Fibroblast of lung (primary cell): Measurements from ENCODE around the gene E2F6. TPM values are rescaled to one million over a fixed set of nuclear protein-coding genes. Genes with fewer than 3 reads are reported as not detected.
A peak's percentile ranks its signal among the peaks of the same experiment; 100 is the strongest.

Source experiments
- DNase-seq, 2 donors: peaks; one replicate each; pipeline versions ENCODE4 v3.0.0 to v3.0.0-alpha.2; 2010; ENCODE audit warnings: low read depth in 2 of 2
- H2AFZ ChIP-seq: 2 replicates; pipeline ENCODE4 v1.5.1; 2012; ENCODE audit warnings: low read length, control low read depth, inconsistent platforms
- H3K27ac ChIP-seq: 2 replicates; pipeline ENCODE4 v1.5.1; 2011; ENCODE audit warnings: low read length, control low read depth; ENCODE audit not compliant: insufficient read depth
- H3K27me3 ChIP-seq: 2 replicates; pipeline ENCODE4 v1.5.1; 2011; ENCODE audit warnings: mild to moderate bottlenecking, low read length; ENCODE audit not compliant: control insufficient read depth, insufficient read depth
- H3K36me3 ChIP-seq: 2 replicates; pipeline ENCODE4 v1.5.1; 2011; ENCODE audit warnings: low read length; ENCODE audit not compliant: control insufficient read depth, insufficient read depth
- H3K4me1 ChIP-seq: 2 replicates; pipeline ENCODE4 v1.5.1; 2011; ENCODE audit warnings: low read length; ENCODE audit not compliant: control insufficient read depth, insufficient read depth; ENCODE audit errors: extremely low read depth
- H3K4me2 ChIP-seq: 2 replicates; pipeline ENCODE4 v1.5.1; 2011; ENCODE audit warnings: low read length, control low read depth; ENCODE audit not compliant: insufficient read depth; ENCODE audit errors: extremely low read depth
- H3K4me3 ChIP-seq, 4 experiments: fragments of 200-600 bp in 1 of 4; sonication (generic) in 1 of 4; replicated peaks in 1 of 4; 2 replicates each; pipeline ENCODE4 v1.5.1; 2011 to 2016; ENCODE audit warnings: low read length in 4 of 4, low read depth in 3 of 4, mild to moderate bottlenecking in 3 of 4, control low read depth in 2 of 4, inconsistent platforms in 1 of 4, mixed read lengths in 1 of 4; ENCODE audit not compliant: insufficient read depth in 1 of 4; ENCODE audit errors: control extremely low read depth in 1 of 4
- H3K79me2 ChIP-seq: 2 replicates; pipeline ENCODE4 v1.5.1; 2012; ENCODE audit warnings: mild to moderate bottlenecking, low read length, inconsistent platforms; ENCODE audit not compliant: control insufficient read depth, insufficient read depth
- H3K9ac ChIP-seq: 2 replicates; pipeline ENCODE4 v1.5.1; 2011; ENCODE audit warnings: mild to moderate bottlenecking, low read length, control low read depth; ENCODE audit not compliant: insufficient read depth
- H3K9me3 ChIP-seq: 2 replicates; pipeline ENCODE4 v1.5.1; 2012; ENCODE audit warnings: low read depth, low read length; ENCODE audit not compliant: control insufficient read depth, insufficient read depth
- H4K20me1 ChIP-seq: 2 replicates; pipeline ENCODE4 v1.5.1; 2011; ENCODE audit warnings: low read length; ENCODE audit not compliant: control insufficient read depth, insufficient read depth; ENCODE audit errors: extremely low read depth
- EZH2 ChIP-seq: IDR thresholded peaks from 2 replicates; pipeline ENCODE4 v1.5.1; 2012; ENCODE audit warnings: low read length, control low read depth, mild to moderate bottlenecking; ENCODE audit errors: missing control alignments
- polyA plus RNA-seq, 2 donors: library from polyadenylated mRNA; depleted of rRNA in 1 of 2; stranded (reverse) in 1 of 2; unstranded in 1 of 2; fragments of >200 nt; gene quantifications; 2 replicates each; pipeline ENCODE4 v1.2.1, GENCODE V29; 2011 to 2012; ENCODE audit warnings: missing spikeins in 1 of 2
- total RNA-seq: library from RNA; depleted of rRNA; stranded (reverse); fragments of >200 nt; gene quantifications from 2 replicates; pipeline ENCODE4 v1.2.1, GENCODE V29; 2014
- TF ChIP-seq, protein P1 (sequence below), 2 donors: IDR thresholded peaks in 1 of 2; conservative IDR thresholded peaks in 1 of 2; 1 replicate in 1 of 2; 2 replicates in 1 of 2; pipeline ENCODE4 v1.5.1; 2011 to 2012; ENCODE audit warnings: low read length in 2 of 2, control low read depth in 1 of 2, inconsistent platforms in 1 of 2, low read depth in 1 of 2, mild to moderate bottlenecking in 1 of 2

E2F6 gene
- total and polyA plus RNA-seq, 2 donors (not counting 1 experiment from before 2014, with no cell fraction given): 10.2 to 13.0 TPM

DNA sequence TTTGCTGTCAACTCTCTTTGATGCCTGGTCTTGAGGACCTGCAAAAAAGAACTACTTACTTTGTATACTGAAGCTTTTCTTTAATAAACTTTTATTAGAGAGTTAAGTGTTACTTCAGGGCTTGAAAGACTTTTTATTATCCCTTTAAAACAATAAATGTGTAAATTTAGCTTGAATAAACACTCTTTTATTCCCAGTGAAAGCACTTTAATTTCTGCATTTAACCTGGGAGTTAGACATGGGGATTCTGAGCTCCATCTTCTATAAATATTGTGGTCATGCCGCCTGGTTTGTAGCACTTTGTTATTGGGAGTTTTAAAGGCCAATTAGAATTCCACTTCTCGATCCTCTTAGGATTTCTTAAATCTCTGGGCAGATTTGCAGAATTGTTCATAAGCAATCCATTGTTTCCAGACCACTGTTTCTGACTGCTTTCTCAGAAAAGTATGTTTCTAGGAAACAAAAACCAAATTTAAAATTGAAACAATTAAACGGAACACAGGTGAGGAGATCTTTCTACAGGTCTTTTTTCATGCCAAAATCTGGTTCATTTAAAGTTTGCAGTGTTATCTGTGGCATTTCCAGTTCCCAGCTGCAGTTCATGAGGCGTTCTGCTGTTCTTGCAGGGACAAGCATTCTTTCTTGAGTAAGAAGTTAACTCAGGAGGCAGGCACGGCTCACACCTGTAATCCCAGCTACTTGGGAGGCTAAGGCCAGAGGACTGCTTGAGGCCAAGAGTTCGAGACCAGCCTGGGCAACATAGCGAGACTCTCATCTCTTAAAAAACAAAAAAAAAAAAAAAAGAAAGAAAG is 18.1 kb upstream of the E2F6 start:
- H3K79me2 ChIP-seq: no peaks in the 10 kb centered on the region
- H4K20me1 ChIP-seq: no peaks in the 10 kb centered on the region
- DNase-seq: no peak
- no peak overlapping the region for H2AFZ ChIP-seq
- no peak overlapping the region for H3K4me3 ChIP-seq
- peaks cover 25% of the 10 kb centered on the region for H3K27me3 ChIP-seq
- H3K4me2 ChIP-seq: no peak overlapping the region
- no peak for TF ChIP-seq EZH2
- TF ChIP-seq, protein P1, sequence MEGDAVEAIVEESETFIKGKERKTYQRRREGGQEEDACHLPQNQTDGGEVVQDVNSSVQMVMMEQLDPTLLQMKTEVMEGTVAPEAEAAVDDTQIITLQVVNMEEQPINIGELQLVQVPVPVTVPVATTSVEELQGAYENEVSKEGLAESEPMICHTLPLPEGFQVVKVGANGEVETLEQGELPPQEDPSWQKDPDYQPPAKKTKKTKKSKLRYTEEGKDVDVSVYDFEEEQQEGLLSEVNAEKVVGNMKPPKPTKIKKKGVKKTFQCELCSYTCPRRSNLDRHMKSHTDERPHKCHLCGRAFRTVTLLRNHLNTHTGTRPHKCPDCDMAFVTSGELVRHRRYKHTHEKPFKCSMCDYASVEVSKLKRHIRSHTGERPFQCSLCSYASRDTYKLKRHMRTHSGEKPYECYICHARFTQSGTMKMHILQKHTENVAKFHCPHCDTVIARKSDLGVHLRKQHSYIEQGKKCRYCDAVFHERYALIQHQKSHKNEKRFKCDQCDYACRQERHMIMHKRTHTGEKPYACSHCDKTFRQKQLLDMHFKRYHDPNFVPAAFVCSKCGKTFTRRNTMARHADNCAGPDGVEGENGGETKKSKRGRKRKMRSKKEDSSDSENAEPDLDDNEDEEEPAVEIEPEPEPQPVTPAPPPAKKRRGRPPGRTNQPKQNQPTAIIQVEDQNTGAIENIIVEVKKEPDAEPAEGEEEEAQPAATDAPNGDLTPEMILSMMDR (conservative IDR thresholded peaks at IDR 0.05 in 1 of 2, IDR thresholded peaks at IDR 0.05 in 1 of 2; ENCODE audit: low read depth in 1 of 2, low read length in 2 of 2): no peak
- H3K27ac ChIP-seq: no peak overlapping the region
- H3K36me3 ChIP-seq: no peaks in the 10 kb centered on the region
- H3K9ac ChIP-seq: no peak overlapping the region
- no peaks in the 10 kb centered on the region for H3K9me3 ChIP-seq
- H3K4me1 ChIP-seq: no peaks in the 10 kb centered on the region

DNA sequence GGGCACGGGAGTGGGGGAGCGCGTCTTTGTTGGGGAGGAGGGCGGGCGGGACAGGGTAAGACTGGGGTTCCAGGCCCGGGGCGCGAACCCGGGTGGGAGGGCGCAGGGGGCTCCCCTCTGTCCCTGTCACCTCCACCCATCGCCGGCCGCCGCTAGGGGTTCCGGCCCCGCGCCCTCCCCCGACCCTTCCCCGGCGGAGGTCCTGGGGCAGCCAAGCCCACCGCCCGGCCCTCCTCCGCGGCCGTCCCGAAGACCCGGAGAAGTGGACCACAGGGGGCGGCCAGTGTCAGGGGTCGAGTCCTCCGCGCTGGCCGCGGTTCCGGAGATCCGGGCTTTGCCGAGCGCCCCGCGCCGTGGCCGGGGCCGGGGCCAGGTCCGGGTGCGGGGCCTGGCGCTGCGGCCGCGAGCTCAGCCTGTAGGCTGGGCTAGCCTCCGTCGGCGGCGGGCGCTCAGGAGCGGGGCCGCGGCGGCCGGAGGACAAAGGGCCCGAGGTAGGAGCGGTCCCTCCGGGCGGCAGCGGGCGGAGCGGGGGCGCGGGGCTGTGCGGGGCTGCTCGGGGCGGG is 16.6 kb upstream of the E2F6 start:
- no peak overlapping the region for H3K27ac ChIP-seq
- no peaks in the 10 kb centered on the region for H4K20me1 ChIP-seq
- H2AFZ ChIP-seq: no peak overlapping the region
- H3K4me1 ChIP-seq: no peaks in the 10 kb centered on the region
- no peak overlapping the region for H3K9ac ChIP-seq
- H3K79me2 ChIP-seq: no peaks in the 10 kb centered on the region
- TF ChIP-seq, protein P1 (conservative IDR thresholded peaks at IDR 0.05 in 1 of 2, IDR thresholded peaks at IDR 0.05 in 1 of 2; ENCODE audit: low read depth in 1 of 2, low read length in 2 of 2): no peak
- no peak for TF ChIP-seq EZH2
- H3K4me3 ChIP-seq: peak overlapping the region in 1 of 4 experiments; percentile 45
- peaks cover 32% of the 10 kb centered on the region for H3K27me3 ChIP-seq
- H3K4me2 ChIP-seq: peak overlapping the region; percentile 54
- no peak for DNase-seq
- no peaks in the 10 kb centered on the region for H3K9me3 ChIP-seq
- H3K36me3 ChIP-seq: no peaks in the 10 kb centered on the region

DNA sequence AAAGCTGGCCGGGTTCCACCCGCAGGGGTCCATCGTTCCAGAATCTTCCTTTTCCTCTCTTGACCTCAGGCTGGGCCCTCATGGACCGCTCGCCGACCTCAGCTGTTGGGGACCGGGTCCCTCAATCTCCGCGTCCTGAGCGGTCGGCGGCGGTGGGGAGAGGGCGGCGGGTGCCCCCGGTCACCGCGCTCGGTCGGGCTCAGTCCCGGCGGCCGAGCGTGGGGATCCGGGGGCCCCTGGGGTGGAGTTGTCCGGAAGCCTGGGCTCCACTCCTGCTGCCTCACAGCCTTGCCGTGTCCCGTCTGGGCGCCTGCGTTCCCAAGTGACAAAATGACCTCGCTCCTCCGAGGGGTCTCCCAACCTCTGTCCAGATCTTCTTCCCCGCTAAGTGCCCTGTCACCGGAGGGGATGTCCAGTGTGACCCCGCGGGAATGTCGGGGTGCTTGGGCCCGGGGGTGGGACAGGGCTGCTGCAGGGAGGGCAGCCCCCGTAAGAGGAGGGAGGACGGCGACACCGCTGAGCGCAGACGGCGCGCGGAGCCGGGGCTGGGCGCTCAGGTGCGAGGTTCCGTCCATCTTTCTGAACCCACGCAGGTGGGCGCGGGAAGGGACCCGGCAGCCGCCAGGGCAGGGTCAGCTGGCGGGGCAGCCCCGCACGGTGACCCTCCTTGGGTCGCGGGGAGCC is 16.0 kb upstream of the E2F6 start:
- H2AFZ ChIP-seq: no peak overlapping the region
- DNase-seq: no peak
- no peak overlapping the region for H3K9ac ChIP-seq
- TF ChIP-seq EZH2: peak; percentile 18
- TF ChIP-seq, protein P1 (conservative IDR thresholded peaks at IDR 0.05 in 1 of 2, IDR thresholded peaks at IDR 0.05 in 1 of 2; ENCODE audit: low read depth in 1 of 2, low read length in 2 of 2): no peak
- H3K4me3 ChIP-seq: no peak overlapping the region
- peaks cover 28% of the 10 kb centered on the region for H3K27me3 ChIP-seq
- no peaks in the 10 kb centered on the region for H3K4me1 ChIP-seq
- H4K20me1 ChIP-seq: no peaks in the 10 kb centered on the region
- no peaks in the 10 kb centered on the region for H3K9me3 ChIP-seq
- no peak overlapping the region for H3K27ac ChIP-seq
- no peak overlapping the region for H3K4me2 ChIP-seq
- no peaks in the 10 kb centered on the region for H3K36me3 ChIP-seq
- H3K79me2 ChIP-seq: no peaks in the 10 kb centered on the region
